ENCODE data around the gene DHRSX. TPM values are rescaled to one million over a fixed set of nuclear protein-coding genes. Genes with fewer than 3 reads are reported as not detected.
"Not testable (repeated sequence)": the region's sequence is repeated elsewhere in the genome, so short reads cannot be mapped to it uniquely, and the experiment has no call there.

Gene DHRSX
- total RNA-seq, 1 donor: 11.0 TPM

DNA sequence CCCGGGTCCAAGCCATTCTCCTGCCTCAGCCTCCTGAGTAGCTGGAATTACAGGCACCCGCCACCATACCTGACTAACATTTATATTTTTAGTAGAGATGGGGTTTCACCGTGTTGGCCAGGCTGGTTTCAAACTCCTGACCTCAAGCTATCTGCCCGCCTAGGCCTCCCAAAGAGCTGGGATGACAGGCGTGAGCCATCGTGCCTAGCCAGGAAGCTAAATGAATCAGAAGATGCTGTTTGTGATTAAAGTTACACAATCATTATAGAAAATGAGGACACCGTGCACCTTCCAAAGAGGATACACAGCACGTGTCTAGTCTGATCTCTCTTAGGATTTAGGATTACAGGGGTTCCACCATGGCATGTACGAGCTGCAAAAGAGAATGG, 99.6 kb downstream of the DHRSX start:
- H3K4me3 ChIP-seq (ENCODE audit: low read length): no peak overlapping the region
- H3K27me3 ChIP-seq (ENCODE audit: insufficient read depth, low read length): no peaks in the 10 kb centered on the region
- H3K9me3 ChIP-seq (ENCODE audit: low read depth, low read length): no peaks in the 10 kb centered on the region
- H3K4me1 ChIP-seq (ENCODE audit: insufficient read depth, low read length): no peaks in the 10 kb centered on the region

DNA sequence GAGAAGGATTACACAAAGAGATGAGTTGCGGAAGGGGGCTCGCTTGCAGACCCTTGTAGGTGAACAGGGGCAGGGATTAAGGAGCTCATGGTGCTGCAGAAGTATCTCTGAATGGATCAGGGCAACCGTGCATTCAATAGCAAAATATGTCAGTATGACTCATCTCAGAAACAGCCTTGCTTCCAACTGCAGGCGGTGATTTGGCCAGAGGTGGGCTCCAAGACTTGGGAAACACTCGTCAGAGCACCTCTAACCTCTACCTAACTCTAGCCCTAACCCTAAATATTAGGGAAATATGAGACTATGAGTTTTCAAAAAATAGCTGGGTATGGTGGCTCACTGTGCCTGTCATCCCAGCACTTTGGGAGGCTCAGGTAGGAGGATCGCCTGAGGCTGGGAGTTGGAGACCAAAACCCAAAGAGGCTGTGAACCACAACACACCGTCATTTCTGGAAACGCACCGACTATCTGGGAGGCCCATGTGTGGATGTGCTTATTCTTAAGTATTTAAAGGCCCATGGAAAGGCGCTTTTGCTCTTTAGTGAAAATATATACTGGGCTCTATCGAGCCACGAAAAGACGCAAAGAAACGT, 102.6 kb downstream of the DHRSX start:
- no peaks in the 10 kb centered on the region for H3K9me3 ChIP-seq (ENCODE audit: low read depth, low read length)
- H3K4me1 ChIP-seq (ENCODE audit: insufficient read depth, low read length): no peaks in the 10 kb centered on the region
- no peak overlapping the region for H3K4me3 ChIP-seq (ENCODE audit: low read length)
- no peaks in the 10 kb centered on the region for H3K27me3 ChIP-seq (ENCODE audit: insufficient read depth, low read length)

DNA sequence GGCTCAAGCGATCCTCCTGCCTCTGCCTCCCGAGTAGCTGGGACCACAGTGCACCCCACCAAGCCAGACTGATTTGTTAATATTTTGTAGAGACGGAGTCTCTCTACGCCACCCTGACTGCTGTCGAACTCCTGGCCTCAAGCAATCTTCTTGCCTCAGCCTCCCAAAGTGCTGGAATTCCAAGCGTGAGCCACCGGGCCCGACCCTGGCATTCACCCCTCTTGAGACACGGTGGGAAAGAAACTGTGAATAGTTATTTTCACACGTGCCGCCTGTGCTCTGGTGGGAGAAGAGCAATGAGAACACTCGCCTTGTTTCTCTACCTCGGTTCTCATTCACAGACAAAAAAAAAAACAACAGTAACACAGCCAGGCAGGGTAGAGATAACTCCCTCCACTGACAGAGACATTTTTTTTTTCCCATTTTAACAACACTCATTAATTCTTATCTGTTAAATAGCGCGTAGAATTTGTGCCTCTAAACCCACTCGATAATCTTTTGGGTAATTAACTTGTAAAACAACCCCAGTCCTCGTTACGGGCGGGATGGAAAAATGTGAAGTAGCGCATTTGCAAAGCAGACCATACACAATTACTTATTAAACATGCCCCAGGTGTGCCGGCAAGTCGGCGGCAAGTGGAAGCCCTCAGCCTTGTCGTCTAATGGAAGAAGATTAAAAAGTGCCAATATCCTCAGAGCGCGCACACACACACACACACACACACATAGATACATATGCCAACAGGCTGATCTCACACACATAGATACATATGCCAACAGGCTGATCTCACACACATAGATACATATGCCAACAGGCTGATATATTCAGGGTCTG, 103.3 kb downstream of the DHRSX start:
- no peak overlapping the region for H3K4me3 ChIP-seq (ENCODE audit: low read length)
- no peaks in the 10 kb centered on the region for H3K9me3 ChIP-seq (ENCODE audit: low read depth, low read length)

GRCh38 chrX:2395261-2395992, 105.3 kb downstream of the DHRSX start:
- H3K4me1 ChIP-seq (ENCODE audit: insufficient read depth, low read length): no peaks in the 10 kb centered on the region
- no peaks in the 10 kb centered on the region for H3K27me3 ChIP-seq (ENCODE audit: insufficient read depth, low read length)
- peaks cover 5% of the 10 kb centered on the region for H3K9me3 ChIP-seq (ENCODE audit: low read depth, low read length)
- H3K4me3 ChIP-seq (ENCODE audit: low read length): no peak overlapping the region

More for the DNA sequence above, 103.3 kb downstream of the DHRSX start:
- Histone ChIP-seq H3K27me3 (ENCODE audit: insufficient read depth, low read length) (no peaks in the 10 kb centered on the region), H3K4me1 (ENCODE audit: insufficient read depth, low read length) (no peaks in the 10 kb centered on the region)

- no peaks in the 10 kb centered on the region for H3K4me1 ChIP-seq (ENCODE audit: insufficient read depth, low read length)
- H3K4me3 ChIP-seq (ENCODE audit: low read length): no peak overlapping the region
- peaks cover 5% of the 10 kb centered on the region for H3K9me3 ChIP-seq (ENCODE audit: low read depth, low read length)
- no peaks in the 10 kb centered on the region for H3K27me3 ChIP-seq (ENCODE audit: insufficient read depth, low read length)
Observed at GRCh38 chrX:2391869-2392606, 108.7 kb downstream of the DHRSX start.

DNA sequence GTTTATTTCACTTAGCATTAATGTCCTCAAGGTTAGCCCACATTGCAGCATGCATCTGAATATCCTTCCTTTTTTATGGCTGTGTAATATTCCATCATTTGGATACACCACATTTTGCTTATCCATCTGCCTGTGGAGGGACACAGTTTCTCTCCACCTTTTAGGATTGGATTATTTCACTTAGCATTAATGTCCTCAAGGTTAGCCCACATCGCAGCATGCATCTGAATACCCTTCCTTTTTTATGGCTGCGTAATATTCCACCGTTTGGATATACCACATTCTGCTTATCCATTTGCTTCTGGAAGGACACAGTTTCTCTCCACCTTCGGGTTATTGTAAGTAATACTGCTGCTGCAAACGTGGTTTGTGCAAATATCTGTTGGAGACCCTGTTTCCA, 110.0 kb downstream of the DHRSX start:
- Histone ChIP-seq H3K4me1 (ENCODE audit: insufficient read depth, low read length) (no peaks in the 10 kb centered on the region), H3K27me3 (ENCODE audit: insufficient read depth, low read length) (no peaks in the 10 kb centered on the region), H3K9me3 (ENCODE audit: low read depth, low read length) (peaks cover 5% of the 10 kb centered on the region), H3K4me3 (ENCODE audit: low read length) (no peak overlapping the region)

GRCh38 chrX:2389731-2390130, 111.0 kb downstream of the DHRSX start:
- not testable (repeated sequence) for H3K4me1 ChIP-seq (ENCODE audit: insufficient read depth, low read length); H3K27me3 ChIP-seq (ENCODE audit: insufficient read depth, low read length); H3K9me3 ChIP-seq (ENCODE audit: low read depth, low read length); H3K4me3 ChIP-seq (ENCODE audit: low read length)

- Histone ChIP-seq H3K27me3 (ENCODE audit: insufficient read depth, low read length) (no peaks in the 10 kb centered on the region), H3K4me1 (ENCODE audit: insufficient read depth, low read length) (no peaks in the 10 kb centered on the region), H3K9me3 (ENCODE audit: low read depth, low read length) (peaks cover 5% of the 10 kb centered on the region), H3K4me3 (ENCODE audit: low read length) (no peak overlapping the region)
Observed at GRCh38 chrX:2389324-2389723, 111.5 kb downstream of the DHRSX start.

DNA sequence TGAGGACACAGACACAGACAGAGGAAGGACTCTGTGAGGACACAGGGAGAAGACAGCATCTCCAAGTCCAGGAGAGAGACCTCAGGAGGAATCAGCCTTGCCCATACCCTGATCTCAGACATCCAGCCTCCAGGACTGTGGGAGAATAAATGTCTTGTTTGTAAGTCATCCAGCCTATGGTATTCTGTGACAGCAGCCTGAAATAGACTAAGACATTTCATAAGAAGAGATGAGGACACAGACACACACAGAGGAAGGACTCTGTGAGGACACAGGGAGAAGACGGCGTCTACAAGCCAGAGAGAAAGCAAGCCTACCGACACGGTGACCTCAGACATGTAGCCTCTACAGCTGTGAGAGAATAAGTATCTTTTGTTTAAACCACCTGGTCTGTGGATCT, 112.1 kb downstream of the DHRSX start:
- H3K9me3 ChIP-seq (ENCODE audit: low read depth, low read length): peaks cover 5% of the 10 kb centered on the region
- no peak overlapping the region for H3K4me3 ChIP-seq (ENCODE audit: low read length)
- no peaks in the 10 kb centered on the region for H3K4me1 ChIP-seq (ENCODE audit: insufficient read depth, low read length)
- H3K27me3 ChIP-seq (ENCODE audit: insufficient read depth, low read length): no peaks in the 10 kb centered on the region

DNA sequence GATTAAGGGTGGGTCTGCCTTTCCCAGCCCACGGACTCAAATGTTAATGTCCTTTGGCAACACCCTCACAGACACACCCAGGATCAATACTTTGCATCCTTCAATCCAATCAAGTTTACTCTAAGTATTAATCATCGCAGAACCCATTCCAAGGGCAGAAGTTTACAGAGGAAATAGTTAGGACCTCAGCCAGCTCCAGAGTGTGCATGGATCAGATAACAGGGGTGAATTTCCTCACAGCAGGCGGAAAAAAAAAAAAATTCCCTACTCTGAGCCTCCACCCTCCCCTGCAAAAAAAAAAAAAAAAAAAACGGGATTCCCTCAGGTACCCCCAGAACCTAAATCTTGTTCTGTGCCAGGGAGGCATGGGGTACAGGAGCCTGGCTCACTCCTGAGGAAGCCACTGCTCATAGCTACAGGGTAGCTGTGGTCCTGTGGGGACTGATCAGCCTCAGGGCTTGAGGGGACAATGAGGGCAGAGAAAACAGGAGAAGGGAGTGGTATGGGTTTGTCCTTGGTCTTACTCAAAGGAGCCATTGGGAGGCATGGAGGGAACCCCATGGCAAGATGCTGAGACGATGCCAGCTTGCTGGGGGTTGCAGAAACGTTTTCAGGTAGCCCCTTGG, 113.0 kb downstream of the DHRSX start:
- Histone ChIP-seq H3K4me3 (ENCODE audit: low read length) (no peak overlapping the region), H3K4me1 (ENCODE audit: insufficient read depth, low read length) (no peaks in the 10 kb centered on the region), H3K27me3 (ENCODE audit: insufficient read depth, low read length) (no peaks in the 10 kb centered on the region), H3K9me3 (ENCODE audit: low read depth, low read length) (peaks cover 5% of the 10 kb centered on the region)

DNA sequence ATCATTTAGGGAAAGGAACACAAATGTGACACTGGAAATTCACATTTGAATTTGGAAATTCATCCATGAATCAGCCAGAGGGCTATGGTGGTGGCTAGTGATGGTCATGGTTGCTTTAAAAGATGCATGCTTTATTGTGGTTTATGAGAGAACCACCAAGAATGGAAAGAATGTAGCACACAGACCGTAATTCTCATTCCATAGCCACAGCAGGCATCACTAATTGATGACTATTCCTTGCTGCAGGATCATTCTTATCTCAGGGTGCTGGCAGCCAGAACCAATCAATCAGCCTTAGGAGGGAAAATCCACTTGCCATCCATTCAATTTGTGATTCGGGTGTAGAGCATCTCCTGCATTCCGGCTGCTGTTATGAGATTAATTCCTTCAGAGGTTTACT, 115.6 kb downstream of the DHRSX start:
- H3K4me3 ChIP-seq (ENCODE audit: low read length): no peak overlapping the region
- H3K4me1 ChIP-seq (ENCODE audit: insufficient read depth, low read length): no peaks in the 10 kb centered on the region
- H3K9me3 ChIP-seq (ENCODE audit: low read depth, low read length): no peaks in the 10 kb centered on the region
- no peaks in the 10 kb centered on the region for H3K27me3 ChIP-seq (ENCODE audit: insufficient read depth, low read length)

GRCh38 chrX:2384486-2384885, 116.3 kb downstream of the DHRSX start:
- Histone ChIP-seq H3K27me3 (ENCODE audit: insufficient read depth, low read length) (no peaks in the 10 kb centered on the region), H3K9me3 (ENCODE audit: low read depth, low read length) (no peaks in the 10 kb centered on the region), H3K4me1 (ENCODE audit: insufficient read depth, low read length) (no peaks in the 10 kb centered on the region), H3K4me3 (ENCODE audit: low read length) (no peak overlapping the region)

DNA sequence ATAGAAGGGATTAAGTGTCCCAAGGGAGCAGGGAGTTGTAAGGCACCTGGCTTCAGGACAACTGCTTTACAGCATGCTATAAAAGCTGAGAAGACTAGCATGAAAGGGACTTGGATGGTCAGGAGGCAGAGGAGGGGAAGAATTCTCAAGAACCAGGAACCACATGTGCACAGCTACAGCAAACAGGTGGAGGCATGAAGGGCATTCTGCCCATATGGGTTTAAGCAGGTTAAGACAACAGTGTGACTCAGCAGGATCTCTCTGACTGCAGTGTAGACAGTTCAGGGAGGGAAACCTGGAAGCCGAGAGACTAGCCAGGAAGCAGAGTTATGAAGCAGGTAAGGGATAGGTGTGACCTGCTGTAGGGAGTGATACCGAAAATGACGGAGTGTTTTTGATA, 117.0 kb downstream of the DHRSX start:
- Histone ChIP-seq H3K9me3 (ENCODE audit: low read depth, low read length) (no peaks in the 10 kb centered on the region), H3K4me3 (ENCODE audit: low read length) (no peak overlapping the region), H3K4me1 (ENCODE audit: insufficient read depth, low read length) (no peaks in the 10 kb centered on the region), H3K27me3 (ENCODE audit: insufficient read depth, low read length) (no peaks in the 10 kb centered on the region)

DNA sequence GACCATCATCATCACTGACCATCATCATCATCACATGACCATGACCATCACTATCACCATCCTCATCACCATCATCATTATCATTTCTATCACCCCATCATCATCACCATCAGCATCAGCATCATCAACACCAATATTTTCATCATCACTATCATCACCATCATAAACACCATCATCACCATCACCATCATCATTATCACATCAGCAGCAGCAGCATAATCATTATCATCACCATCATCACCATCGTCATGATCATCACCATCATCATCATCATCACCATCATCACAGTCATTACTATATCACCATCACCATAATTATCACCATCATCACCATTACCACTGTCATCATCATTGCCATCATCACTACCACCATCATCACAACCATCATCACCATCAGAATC, 117.6 kb downstream of the DHRSX start:
- Histone ChIP-seq H3K27me3 (ENCODE audit: insufficient read depth, low read length) (no peaks in the 10 kb centered on the region), H3K4me1 (ENCODE audit: insufficient read depth, low read length) (no peaks in the 10 kb centered on the region), H3K4me3 (ENCODE audit: low read length) (no peak overlapping the region), H3K9me3 (ENCODE audit: low read depth, low read length) (no peaks in the 10 kb centered on the region)

Data from mononuclear cell (primary cell).